HepG2 (cell line): ENCODE results near the gene WNT1. TPM values are rescaled to one million over a fixed set of nuclear protein-coding genes. Genes with fewer than 3 reads are reported as not detected.

Experiments used
- ATAC-seq: fragments of 200-7000 bp; cut with Tn5 transposase; 3 replicates; pipeline ENCODE4 v1.9.1; 2020; ENCODE audit warnings: mild to moderate bottlenecking, moderate library complexity
- BruUV-seq: library from RNA; stranded (reverse); fragments of 400-500 nt; replicated peaks from 2 replicates; lab custom pipeline; 2021; lab: Mats Ljungman, UMichigan
- CTCF ChIA-PET: fragments of 300-600 bp; formaldehyde crosslinking; extraction: SDS; loops from one replicate; lab custom pipeline; 2021; ENCODE audit warnings: low total read pairs, inconsistent platforms, low intra/inter-chr PET ratio; lab: Yijun Ruan, JAX
- POLR2A ChIA-PET: fragments of 350-600 bp; sonication (Branson Sonifier 250); formaldehyde crosslinking; loops from one replicate; lab custom pipeline; 2020; ENCODE audit warnings: antibody characterized with exemption, inconsistent platforms; lab: Yijun Ruan, JAX
- DNase-seq: peaks from one replicate; pipeline ENCODE4 v3.0.0-alpha.2; 2015; ENCODE audit warnings: low spot score
- FAIRE-seq: peaks from 3 replicates; lab custom pipeline; 2011; peaks lifted over from hg19 to GRCh38; lab: Jason Lieb, UNC
- H2AFZ ChIP-seq: one replicate; pipeline ENCODE4 v1.6.1; 2011; ENCODE audit warnings: low read length, inconsistent platforms
- H3K27ac ChIP-seq: fragments of 300-600 bp; 3 replicates; pipeline ENCODE4 v1.8.0; 2011; ENCODE audit warnings: mixed run types, mild to moderate bottlenecking, mixed read lengths, low read length, inconsistent platforms; ENCODE audit not compliant: insufficient read depth; ENCODE audit errors: extremely low read length
- H3K27me3 ChIP-seq, 2 experiments: fragments of 200-600 bp in 1 of 2; 2 replicates in 1 of 2; 3 replicates in 1 of 2; pipeline versions ENCODE4 v1.6.0 to v1.8.0; 2011; ENCODE audit warnings: low read length in 2 of 2, mild to moderate bottlenecking in 2 of 2, moderate library complexity in 2 of 2, inconsistent platforms in 1 of 2; ENCODE audit not compliant: insufficient read depth in 2 of 2, control insufficient read depth in 1 of 2
- H3K36me3 ChIP-seq, 2 experiments: fragments of 200-600 bp in 1 of 2; replicated peaks in 1 of 2; 2 replicates in 1 of 2; 3 replicates in 1 of 2; pipeline versions ENCODE4 v1.5.1 to v1.8.0; 2011; ENCODE audit warnings: low read length in 2 of 2, inconsistent platforms in 1 of 2; ENCODE audit not compliant: insufficient read depth in 2 of 2, control insufficient read depth in 1 of 2
- H3K4me1 ChIP-seq: 2 replicates; pipeline ENCODE4 v1.5.1; 2012; ENCODE audit warnings: low read length, inconsistent platforms; ENCODE audit not compliant: insufficient read depth
- H3K4me2 ChIP-seq: 2 replicates; pipeline ENCODE4 v1.6.0; 2011; ENCODE audit warnings: low read depth, low read length, inconsistent platforms
- H3K4me3 ChIP-seq, 3 experiments: fragments of 200-600 bp in 1 of 3; sonication (generic), shearing (Covaris generic) in 1 of 3; replicated peaks in 1 of 3; 2 replicates each; pipeline ENCODE4 v1.5.1; 2011 to 2016; ENCODE audit warnings: low read length in 3 of 3, inconsistent platforms in 2 of 3, low read depth in 2 of 3, mild to moderate bottlenecking in 2 of 3, control low read depth in 1 of 3, mixed read lengths in 1 of 3; ENCODE audit not compliant: insufficient read depth in 1 of 3
- H3K79me2 ChIP-seq: one replicate; pipeline ENCODE4 v1.6.1; 2011; ENCODE audit warnings: low read length, inconsistent platforms; ENCODE audit not compliant: insufficient read depth
- H3K9ac ChIP-seq: 2 replicates; pipeline ENCODE4 v1.6.0; 2011; ENCODE audit warnings: mild to moderate bottlenecking, low read depth, low read length, inconsistent platforms; ENCODE audit not compliant: insufficient read depth
- H3K9me3 ChIP-seq: 2 replicates; pipeline ENCODE4 v1.5.1; 2012; ENCODE audit warnings: mild to moderate bottlenecking, low read length
- H4K20me1 ChIP-seq: 2 replicates; pipeline ENCODE4 v1.6.0; 2011; ENCODE audit warnings: inconsistent platforms, mild to moderate bottlenecking, low read length, moderate library complexity; ENCODE audit not compliant: insufficient read depth
- FOXA1 ChIP-seq, 2 experiments: fragments of 450-650 bp in 1 of 2; sonication (generic) in 1 of 2; formaldehyde crosslinking in 1 of 2; IDR thresholded peaks; 2 replicates each; pipeline versions ENCODE4 v1.4.0 to v1.6.1; 2016 to 2020; ENCODE audit warnings: missing genetic modification reagents in 1 of 2
- HCFC1 ChIP-seq: fragments of 150-350 bp; IDR thresholded peaks from 2 replicates; pipeline ENCODE4 v1.6.1; 2014; ENCODE audit warnings: low read depth, low read length
- HES4 ChIP-seq: sonication (generic); formaldehyde crosslinking; IDR thresholded peaks from 2 replicates; pipeline ENCODE4 v1.9.0; 2021; ENCODE audit warnings: mild to moderate bottlenecking, missing genetic modification reagents, borderline replicate concordance
- KAT7 ChIP-seq: IDR thresholded peaks from 2 replicates; pipeline ENCODE4 v1.6.1; 2018; ENCODE audit warnings: borderline replicate concordance, missing compliant biosample characterization
- POLR2G ChIP-seq: fragments of 200-400 bp; formaldehyde crosslinking; IDR thresholded peaks from 2 replicates; pipeline ENCODE4 v1.6.1; 2018; ENCODE audit warnings: mild to moderate bottlenecking, low read depth, low read length, moderate library complexity
- PPARG ChIP-seq: conservative IDR thresholded peaks from 2 replicates; pipeline ENCODE4 v1.6.1; 2016; ENCODE audit warnings: missing biosample characterization, missing genetic modification reagents
- YEATS2 ChIP-seq: sonication (generic); formaldehyde crosslinking; IDR thresholded peaks from 2 replicates; pipeline ENCODE4 v1.4.0; 2020; ENCODE audit warnings: missing genetic modification reagents, borderline replicate concordance
- ZMYM4 ChIP-seq: sonication (generic); formaldehyde crosslinking; IDR thresholded peaks from 2 replicates; pipeline ENCODE4 v1.8.1; 2023; ENCODE audit warnings: mild to moderate bottlenecking, missing genetic modification reagents
- ZNF12 ChIP-seq: sonication (generic); formaldehyde crosslinking; IDR thresholded peaks from 2 replicates; pipeline ENCODE4 v1.5.0; 2020; ENCODE audit warnings: missing genetic modification reagents
- ZNF749 ChIP-seq: sonication (generic); formaldehyde crosslinking; IDR thresholded peaks from 2 replicates; pipeline ENCODE4 v1.8.0; 2022; ENCODE audit warnings: mild to moderate bottlenecking, missing genetic modification reagents, moderate library complexity, borderline replicate concordance
- WGBS: methylation state at CpG from one replicate; pipeline ENCODE4 v1.1.6; 2017; ENCODE audit warnings: low lambda C conversion rate; 5-methylcytosine and 5-hydroxymethylcytosine counted together
- in situ Hi-C: cut with HindIII; loops from 2 replicates; pipeline ENCODE4 v1.10.0; 2017; ENCODE audit warnings: low pct_unique_long_range_greater_than_20kb; ENCODE audit not compliant: extremely low pct_ligation_motif_present
- intact Hi-C: fragments of 100-400 bp; cut with micrococcal nuclease; formaldehyde crosslinking; loops from one replicate; pipeline ENCODE4 v1.10.0; 2022; ENCODE audit not compliant: unreplicated experiment
- polyA plus RNA-seq, 8 experiments: library from polyadenylated mRNA; depleted of rRNA in 3 of 8; stranded (reverse) in 7 of 8; unstranded in 1 of 8; fragments of >200 nt; fragmentation: Illumina TruSeq in 4 of 8; extraction: Trizol in 4 of 8; gene quantifications; 2 replicates each; pipeline versions ENCODE4 v1.2.1 to v1.2.3, GENCODE V29; 2011 to 2016; ENCODE audit warnings: low read depth in 4 of 8, missing spikeins in 1 of 8, mixed read lengths in 1 of 8; ENCODE audit not compliant: insufficient read depth in 1 of 8
- total RNA-seq, 5 experiments: library from RNA; depleted of rRNA; stranded (reverse); fragments of >200 nt; fragmentation: Illumina TruSeq; extraction: Trizol; gene quantifications; 2 replicates each; pipeline ENCODE4 v1.2.3, GENCODE V29; 2016; ENCODE audit warnings: low read depth in 1 of 5
- TF ChIP-seq, protein P1 (sequence below): sonication (generic); formaldehyde crosslinking; IDR thresholded peaks from 2 replicates; pipeline ENCODE4 v1.5.1; 2020; ENCODE audit warnings: mild to moderate bottlenecking, missing genetic modification reagents
- TF ChIP-seq, protein P2 (sequence below), 2 experiments: IDR thresholded peaks; 2 replicates each; pipeline ENCODE4 v1.6.1; 2011 to 2012; ENCODE audit warnings: low read length in 2 of 2, borderline replicate concordance in 1 of 2, low read depth in 1 of 2, mild to moderate bottlenecking in 1 of 2, moderate library complexity in 1 of 2
- TF ChIP-seq, protein P3 (sequence below): sonication (generic); formaldehyde crosslinking; conservative IDR thresholded peaks from 2 replicates; pipeline ENCODE4 v1.8.0; 2022; ENCODE audit warnings: mild to moderate bottlenecking, moderate library complexity, missing genetic modification reagents

WNT1 gene
- total and polyA plus RNA-seq, 2 of the 13 experiments (the other 11 are each of a cell fraction or from before 2014, with no cell fraction given): not detected

DNA sequence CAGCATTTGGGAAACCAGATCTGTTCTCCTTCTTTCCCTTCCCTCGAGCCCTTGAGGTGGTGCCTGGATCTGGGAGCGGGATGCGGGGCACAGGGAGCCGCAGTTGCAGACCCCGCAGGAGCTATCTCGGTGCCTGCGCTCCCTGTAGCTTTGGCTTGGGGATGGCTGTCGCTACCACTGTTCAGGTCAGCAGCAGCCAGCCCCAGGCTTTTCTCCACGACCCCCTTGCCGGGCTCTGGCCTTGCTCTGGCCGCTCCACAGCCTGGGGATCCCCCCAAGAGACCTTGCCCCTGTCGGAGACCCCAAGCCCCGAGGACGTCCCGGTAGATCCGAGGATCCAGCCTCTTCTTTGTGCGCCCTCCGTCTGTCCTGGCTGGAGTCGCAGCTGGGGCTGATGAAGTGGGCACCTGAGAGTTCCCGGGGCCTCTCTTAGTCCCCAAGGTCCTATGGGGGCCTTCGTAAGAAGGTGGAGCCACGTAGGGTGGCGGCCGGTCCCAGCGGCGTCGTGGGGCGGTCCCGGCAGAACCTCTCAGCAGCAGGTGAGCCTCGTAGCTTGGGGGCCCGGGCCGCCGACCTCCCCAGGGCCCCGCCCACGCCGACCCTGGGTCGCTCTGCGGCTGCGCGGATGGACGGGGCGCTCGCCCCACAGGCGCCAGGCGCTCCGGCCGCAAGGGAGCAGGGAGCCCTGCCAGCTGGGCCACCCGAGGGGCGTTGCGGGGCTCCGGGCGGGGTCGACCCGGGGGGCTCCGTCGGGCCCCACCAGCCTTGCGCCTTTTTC is 19.8 kb downstream of the WNT1 start:
- H3K27ac ChIP-seq: no peak overlapping the region
- ATAC-seq (peak; percentile 72), FAIRE-seq (no peak), DNase-seq (no peak)
- H3K9ac ChIP-seq: peak overlapping the region; percentile 53; the same call in 1 of the 2 replicates
- BruUV-seq: no TSS peak
- H3K4me1 ChIP-seq: peaks cover 63% of the 10 kb centered on the region
- intact Hi-C loops: loop anchor here (5.0 kb wide), 1 partner anchor 569 kb away; the partner anchor contains the start of gene MCRS1
- peak overlapping the region; percentile 58 to 75 (median 66) for H3K4me3 ChIP-seq
- no peak overlapping the region for H2AFZ ChIP-seq
- POLR2A ChIA-PET: interaction anchor here (1.0 to 3.3 kb wide), 13 partner anchors 10 to 133 kb away, joined by 3 to 13 read pairs (median 5); partner anchors contain the start of genes ARF3, PRKAG1, RND1 and TUBA1B
- peak overlapping the region; percentile 88 for H3K4me2 ChIP-seq
- CTCF ChIA-PET: interaction anchor here (0.9 to 3.7 kb wide), 5 partner anchors 10 to 45 kb away, joined by 3 to 15 read pairs (median 3); partner anchors contain the start of gene PRKAG1
- H3K9me3 ChIP-seq: no peaks in the 10 kb centered on the region
- H3K36me3 ChIP-seq: peaks cover 6 to 10% of the 10 kb centered on the region in 2 experiments; a peak in 3 of 5 replicates
- WGBS: 0% methylated on average over 1 of the region's 57 CpGs
- in situ Hi-C loops: no loop called here
- no peaks in the 10 kb centered on the region; the same call in 1 of the 2 replicates for H4K20me1 ChIP-seq
- no peaks in the 10 kb centered on the region for H3K79me2 ChIP-seq
- peaks cover 10 to 42% of the 10 kb centered on the region in 2 experiments; a peak in 4 of 5 replicates for H3K27me3 ChIP-seq
- 0 out of 2 replicates have a peak, but pooled peaks have one; percentile 1 for TF ChIP-seq ZMYM4 (CRISPR knock-in tag)
- TF ChIP-seq KAT7 (CRISPR knock-in tag): peak; percentile 54; the same call in 1 of the 2 replicates
- no peak for TF ChIP-seq ZNF12
- TF ChIP-seq HCFC1: no peak
- TF ChIP-seq HES4 (CRISPR knock-in tag): no peak; the same call in 1 of the 2 replicates
- TF ChIP-seq, protein P1, sequence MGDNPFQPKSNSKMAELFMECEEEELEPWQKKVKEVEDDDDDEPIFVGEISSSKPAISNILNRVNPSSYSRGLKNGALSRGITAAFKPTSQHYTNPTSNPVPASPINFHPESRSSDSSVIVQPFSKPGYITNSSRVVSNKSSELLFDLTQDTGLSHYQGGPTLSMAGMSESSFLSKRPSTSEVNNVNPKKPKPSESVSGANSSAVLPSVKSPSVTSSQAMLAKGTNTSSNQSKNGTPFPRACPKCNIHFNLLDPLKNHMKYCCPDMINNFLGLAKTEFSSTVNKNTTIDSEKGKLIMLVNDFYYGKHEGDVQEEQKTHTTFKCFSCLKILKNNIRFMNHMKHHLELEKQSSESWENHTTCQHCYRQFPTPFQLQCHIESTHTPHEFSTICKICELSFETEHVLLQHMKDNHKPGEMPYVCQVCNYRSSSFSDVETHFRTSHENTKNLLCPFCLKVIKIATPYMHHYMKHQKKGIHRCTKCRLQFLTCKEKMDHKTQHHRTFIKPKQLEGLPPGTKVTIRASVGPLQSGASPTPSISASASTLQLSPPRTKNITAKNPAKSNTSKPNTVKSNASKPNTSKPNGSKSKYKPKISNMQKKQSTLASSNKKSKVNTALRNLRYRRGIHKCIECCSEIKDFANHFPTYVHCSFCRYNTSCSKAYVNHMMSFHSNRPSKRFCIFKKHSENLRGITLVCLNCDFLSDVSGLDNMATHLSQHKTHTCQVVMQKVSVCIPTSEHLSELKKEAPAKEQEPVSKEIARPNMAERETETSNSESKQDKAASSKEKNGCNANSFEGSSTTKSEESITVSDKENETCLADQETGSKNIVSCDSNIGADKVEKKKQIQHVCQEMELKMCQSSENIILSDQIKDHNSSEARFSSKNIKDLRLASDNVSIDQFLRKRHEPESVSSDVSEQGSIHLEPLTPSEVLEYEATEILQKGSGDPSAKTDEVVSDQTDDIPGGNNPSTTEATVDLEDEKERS (CRISPR knock-in tag): no peak
- TF ChIP-seq POLR2G: peak; percentile 73; the same call in 1 of the 2 replicates
- TF ChIP-seq ZNF749 (CRISPR knock-in tag): peak; percentile 33; the same call in 1 of the 2 replicates
- TF ChIP-seq YEATS2 (CRISPR knock-in tag): no peak
- TF ChIP-seq, protein P2, sequence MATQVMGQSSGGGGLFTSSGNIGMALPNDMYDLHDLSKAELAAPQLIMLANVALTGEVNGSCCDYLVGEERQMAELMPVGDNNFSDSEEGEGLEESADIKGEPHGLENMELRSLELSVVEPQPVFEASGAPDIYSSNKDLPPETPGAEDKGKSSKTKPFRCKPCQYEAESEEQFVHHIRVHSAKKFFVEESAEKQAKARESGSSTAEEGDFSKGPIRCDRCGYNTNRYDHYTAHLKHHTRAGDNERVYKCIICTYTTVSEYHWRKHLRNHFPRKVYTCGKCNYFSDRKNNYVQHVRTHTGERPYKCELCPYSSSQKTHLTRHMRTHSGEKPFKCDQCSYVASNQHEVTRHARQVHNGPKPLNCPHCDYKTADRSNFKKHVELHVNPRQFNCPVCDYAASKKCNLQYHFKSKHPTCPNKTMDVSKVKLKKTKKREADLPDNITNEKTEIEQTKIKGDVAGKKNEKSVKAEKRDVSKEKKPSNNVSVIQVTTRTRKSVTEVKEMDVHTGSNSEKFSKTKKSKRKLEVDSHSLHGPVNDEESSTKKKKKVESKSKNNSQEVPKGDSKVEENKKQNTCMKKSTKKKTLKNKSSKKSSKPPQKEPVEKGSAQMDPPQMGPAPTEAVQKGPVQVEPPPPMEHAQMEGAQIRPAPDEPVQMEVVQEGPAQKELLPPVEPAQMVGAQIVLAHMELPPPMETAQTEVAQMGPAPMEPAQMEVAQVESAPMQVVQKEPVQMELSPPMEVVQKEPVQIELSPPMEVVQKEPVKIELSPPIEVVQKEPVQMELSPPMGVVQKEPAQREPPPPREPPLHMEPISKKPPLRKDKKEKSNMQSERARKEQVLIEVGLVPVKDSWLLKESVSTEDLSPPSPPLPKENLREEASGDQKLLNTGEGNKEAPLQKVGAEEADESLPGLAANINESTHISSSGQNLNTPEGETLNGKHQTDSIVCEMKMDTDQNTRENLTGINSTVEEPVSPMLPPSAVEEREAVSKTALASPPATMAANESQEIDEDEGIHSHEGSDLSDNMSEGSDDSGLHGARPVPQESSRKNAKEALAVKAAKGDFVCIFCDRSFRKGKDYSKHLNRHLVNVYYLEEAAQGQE (IDR thresholded peaks at IDR 0.05; ENCODE audit: borderline replicate concordance in 1 of 2, low read depth in 1 of 2, low read length in 2 of 2): no peak
- TF ChIP-seq, protein P3, sequence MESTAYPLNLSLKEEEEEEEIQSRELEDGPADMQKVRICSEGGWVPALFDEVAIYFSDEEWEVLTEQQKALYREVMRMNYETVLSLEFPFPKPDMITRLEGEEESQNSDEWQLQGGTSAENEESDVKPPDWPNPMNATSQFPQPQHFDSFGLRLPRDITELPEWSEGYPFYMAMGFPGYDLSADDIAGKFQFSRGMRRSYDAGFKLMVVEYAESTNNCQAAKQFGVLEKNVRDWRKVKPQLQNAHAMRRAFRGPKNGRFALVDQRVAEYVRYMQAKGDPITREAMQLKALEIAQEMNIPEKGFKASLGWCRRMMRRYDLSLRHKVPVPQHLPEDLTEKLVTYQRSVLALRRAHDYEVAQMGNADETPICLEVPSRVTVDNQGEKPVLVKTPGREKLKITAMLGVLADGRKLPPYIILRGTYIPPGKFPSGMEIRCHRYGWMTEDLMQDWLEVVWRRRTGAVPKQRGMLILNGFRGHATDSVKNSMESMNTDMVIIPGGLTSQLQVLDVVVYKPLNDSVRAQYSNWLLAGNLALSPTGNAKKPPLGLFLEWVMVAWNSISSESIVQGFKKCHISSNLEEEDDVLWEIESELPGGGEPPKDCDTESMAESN (CRISPR knock-in tag): no peak
- TF ChIP-seq FOXA1 (IDR thresholded peaks at IDR 0.05): no peak
- no peak for TF ChIP-seq FOXA1 (CRISPR knock-in tag; IDR thresholded peaks at IDR 0.05)
- TF ChIP-seq PPARG: no peak
